Small intestine (tissue), 7 donors: Measurements from ENCODE around the gene PCDHGB4. TPM values are rescaled to one million over a fixed set of nuclear protein-coding genes. Genes with fewer than 3 reads are reported as not detected.
"Not testable (repeated sequence)": the region's sequence is repeated elsewhere in the genome, so short reads cannot be mapped to it uniquely, and the experiment has no call there.

ENCODE experiments used
- DNase-seq, 2 donors: peaks; one replicate each; pipeline versions ENCODE4 v3.0.0 to v3.0.0-alpha.2; 2013
- FAIRE-seq: peaks from 2 replicates; lab custom pipeline; 2012; peaks lifted over from hg19 to GRCh38; lab: Jason Lieb, UNC
- H3K27ac ChIP-seq, 3 donors: one replicate each; pipeline ENCODE4 v1.5.1; 2013; ENCODE audit warnings: low read length in 2 of 3, mild to moderate bottlenecking in 2 of 3, control low read depth in 1 of 3, inconsistent platforms in 1 of 3, low read depth in 1 of 3, moderate library complexity in 1 of 3
- H3K27me3 ChIP-seq, 3 donors: one replicate each; pipeline ENCODE4 v1.6.1; 2013; ENCODE audit warnings: low read length in 3 of 3, inconsistent platforms in 1 of 3; ENCODE audit not compliant: control insufficient read depth in 3 of 3, insufficient read depth in 3 of 3
- H3K36me3 ChIP-seq, 3 donors: one replicate each; pipeline ENCODE4 v1.6.1; 2013; ENCODE audit warnings: low read length in 3 of 3, inconsistent platforms in 1 of 3, low read depth in 1 of 3, mild to moderate bottlenecking in 1 of 3, moderate library complexity in 1 of 3; ENCODE audit not compliant: control insufficient read depth in 3 of 3, insufficient read depth in 2 of 3
- H3K4me1 ChIP-seq, 3 donors: one replicate each; pipeline ENCODE4 v1.6.1; 2013; ENCODE audit warnings: low read length in 2 of 3, inconsistent platforms in 1 of 3, low read depth in 1 of 3, mild to moderate bottlenecking in 1 of 3, moderate library complexity in 1 of 3; ENCODE audit not compliant: control insufficient read depth in 3 of 3, insufficient read depth in 2 of 3
- H3K4me3 ChIP-seq, 3 donors: one replicate each; pipeline ENCODE4 v1.5.1; 2013; ENCODE audit warnings: low read length in 3 of 3, control low read depth in 1 of 3, inconsistent platforms in 1 of 3, low read depth in 1 of 3, mild to moderate bottlenecking in 1 of 3, moderate library complexity in 1 of 3
- H3K9me3 ChIP-seq, 2 donors: one replicate each; pipeline ENCODE4 v1.6.1; 2013; ENCODE audit warnings: low read depth in 1 of 2, low read length in 1 of 2; ENCODE audit not compliant: control insufficient read depth in 2 of 2, insufficient read depth in 1 of 2
- WGBS, 3 donors: extraction: QIAGEN DNeasy Blood & Tissue Kit; methylation state at CpG; one replicate each; pipeline ENCODE4 v1.1.7; 2013; 5-methylcytosine and 5-hydroxymethylcytosine counted together
- polyA plus RNA-seq, 4 donors: library from polyadenylated mRNA; stranded (reverse) in 3 of 4; unstranded in 1 of 4; fragments of 200-250 nt in 3 of 4; fragments of 120-200 nt in 1 of 4; gene quantifications; one replicate each; pipeline versions ENCODE4 v1.2.1 to v1.2.3, GENCODE V29; 2013
- donor health status: healthy with polysubstance abuse.
- donor health status: control.
- donor health status: control.
- donor health status: Bipolar disorder and iron deficiency.
- donor health status: healthy.

Gene PCDHGB4
- polyA plus RNA-seq, 4 donors: 0.75 to 0.77 TPM; not detected in 2

- not testable (repeated sequence) for H3K4me3 ChIP-seq, H3K36me3 ChIP-seq, DNase-seq, H3K4me1 ChIP-seq, FAIRE-seq, H3K27ac ChIP-seq
- peaks cover 0 to 54% (median 23%) of the 10 kb centered on the region in 3 donors for H3K27me3 ChIP-seq
- peaks cover 8 to 69% of the 10 kb centered on the region in 2 donors for H3K9me3 ChIP-seq
- 20 to 48% (median 48%) methylated on average over 24 of the region's 24 CpGs for WGBS, 3 donors
Measured at GRCh38 chr5:141415275-141415618, 27.7 kb downstream of the PCDHGB4 start.

- peak within 1 kb of the TSS in 1 of 3 donors; percentile 37 for H3K4me3 ChIP-seq
- H3K36me3 ChIP-seq, FAIRE-seq, H3K4me1 ChIP-seq, H3K27ac ChIP-seq: not testable (repeated sequence)
- peaks cover 0 to 66% (median 31%) of the 10 kb centered on the region in 3 donors for H3K27me3 ChIP-seq
- 8 to 36% (median 27%) methylated on average over 33 to 47 of the region's 47 CpGs for WGBS, 3 donors
- peaks cover 19 to 74% of the 10 kb centered on the region in 2 donors for H3K9me3 ChIP-seq
- peak; percentile 23 to 68 for DNase-seq
Measured at GRCh38 chr5:141417494-141418172, 30.1 kb downstream of the PCDHGB4 start, which contains the start of gene PCDHGB7. Gene PCDHGB7 (plus strand): TSS chr5:141417677. CDS start chr5:141417860, 183 bp downstream.

GRCh38 chr5:141419074-141419880 is 31.8 kb downstream of the PCDHGB4 start:
- H3K27me3 ChIP-seq: peaks cover 0 to 59% (median 30%) of the 10 kb centered on the region in 3 donors
- no peak overlapping the region for H3K4me3 ChIP-seq
- H3K36me3 ChIP-seq: no peaks in the 10 kb centered on the region
- H3K27ac ChIP-seq: no peak overlapping the region
- DNase-seq: no peak
- H3K9me3 ChIP-seq: peaks cover 22 to 68% of the 10 kb centered on the region in 2 donors
- H3K4me1 ChIP-seq: no peaks in the 10 kb centered on the region
- FAIRE-seq: no peak
- 33 to 63% (median 57%) methylated on average over 73 to 74 of the region's 74 CpGs for WGBS, 3 donors

GRCh38 chr5:141420855-141421488 is 33.5 kb downstream of the PCDHGB4 start, which contains the start of gene PCDHGA11:
Gene PCDHGA11 (plus strand): TSS chr5:141421051. CDS start chr5:141421228, 177 bp downstream.
- no peak within 1 kb of the TSS for H3K27ac ChIP-seq
- peaks cover 22 to 60% of the 10 kb centered on the region in 2 donors for H3K9me3 ChIP-seq
- no peaks in the 10 kb centered on the region for H3K4me1 ChIP-seq
- no peak for FAIRE-seq
- 10 to 33% (median 31%) methylated on average over 42 of the region's 42 CpGs for WGBS, 3 donors
- H3K36me3 ChIP-seq: no peaks in the 10 kb centered on the region
- peak within 1 kb of the TSS in 1 of 3 donors; percentile 15 for H3K4me3 ChIP-seq
- peak in 1 of 2 donors; percentile 43 for DNase-seq
- peaks cover 0 to 49% (median 27%) of the 10 kb centered on the region in 3 donors for H3K27me3 ChIP-seq

- Histone ChIP-seq H3K9me3 (peaks cover 22 to 65% of the 10 kb centered on the region in 2 donors), H3K36me3 (no peaks in the 10 kb centered on the region), H3K4me1 (no peaks in the 10 kb centered on the region), H3K27ac (no peak overlapping the region), H3K27me3 (peaks cover 0 to 53% (median 28%) of the 10 kb centered on the region in 3 donors), H3K4me3 (no peak overlapping the region)
- DNase-seq: no peak
- FAIRE-seq: no peak
- 11 to 22% (median 11%) methylated on average over 13 of the region's 13 CpGs for WGBS, 3 donors
Measured at GRCh38 chr5:141421489-141421855, 34.0 kb downstream of the PCDHGB4 start.

GRCh38 chr5:141422742-141423291 is 35.3 kb downstream of the PCDHGB4 start:
- Histone ChIP-seq H3K4me3 (no peak overlapping the region), H3K27me3 (peaks cover 0 to 59% (median 30%) of the 10 kb centered on the region in 3 donors), H3K4me1 (no peaks in the 10 kb centered on the region), H3K36me3 (no peaks in the 10 kb centered on the region), H3K27ac (no peak overlapping the region), H3K9me3 (peaks cover 22 to 73% of the 10 kb centered on the region in 2 donors)
- whole genome bisulfite sequencing, 3 donors: 24 to 49% (median 48%) methylated on average over 40 to 42 of the region's 42 CpGs
- DNase-seq: no peak
- FAIRE-seq: no peak

GRCh38 chr5:141427783-141428426 is 40.4 kb downstream of the PCDHGB4 start:
- H3K9me3 ChIP-seq: peaks cover 3 to 64% of the 10 kb centered on the region in 2 donors
- no peaks in the 10 kb centered on the region for H3K4me1 ChIP-seq
- no peak overlapping the region for H3K4me3 ChIP-seq
- FAIRE-seq (no peak), DNase-seq (no peak)
- 45 to 66% (median 65%) methylated on average over 53 of the region's 53 CpGs for WGBS, 3 donors
- no peaks in the 10 kb centered on the region for H3K36me3 ChIP-seq
- H3K27me3 ChIP-seq: peaks cover 0 to 40% (median 15%) of the 10 kb centered on the region in 3 donors
- H3K27ac ChIP-seq: no peak overlapping the region
